RWPE2 (cell line): ENCODE results near the gene PMPCA.

Experiments
- ATAC-seq: fragments of 200-7000 bp; cut with Tn5 transposase; 3 replicates; pipeline ENCODE4 v1.9.1; 2021; ENCODE audit warnings: low read depth
- DNase-seq: peaks from one replicate; pipeline ENCODE4 v3.0.0-alpha.2; 2020; ENCODE audit warnings: low spot score
- H3K27ac ChIP-seq: fragments of 450-650 bp; 2 replicates; pipeline ENCODE4 v1.5.1; 2017; ENCODE audit warnings: mild to moderate bottlenecking; ENCODE audit not compliant: poor library complexity, severe bottlenecking
- H3K27me3 ChIP-seq: fragments of 250-450 bp; sonication (Bioruptor Pico); 2 replicates; pipeline ENCODE4 v1.5.1; 2021; ENCODE audit warnings: mild to moderate bottlenecking, moderate library complexity; ENCODE audit not compliant: insufficient read depth, poor library complexity, severe bottlenecking
- H3K36me3 ChIP-seq: fragments of 250-450 bp; sonication (Bioruptor Pico); 2 replicates; pipeline ENCODE4 v1.5.1; 2020; ENCODE audit warnings: low read depth, mild to moderate bottlenecking, moderate library complexity
- H3K4me1 ChIP-seq: fragments of 250-450 bp; sonication (Bioruptor Pico); 2 replicates; pipeline ENCODE4 v1.5.1; 2021; ENCODE audit warnings: mild to moderate bottlenecking, moderate library complexity; ENCODE audit not compliant: insufficient read depth, poor library complexity, severe bottlenecking
- H3K4me3 ChIP-seq: fragments of 250-450 bp; sonication (Bioruptor Pico); 2 replicates; pipeline ENCODE4 v1.5.1; 2021; ENCODE audit warnings: mild to moderate bottlenecking, moderate library complexity; ENCODE audit not compliant: severe bottlenecking
- H3K9me3 ChIP-seq: fragments of 250-450 bp; sonication (Bioruptor Pico); 2 replicates; pipeline ENCODE4 v1.5.1; 2021; ENCODE audit warnings: mild to moderate bottlenecking, moderate library complexity; ENCODE audit not compliant: severe bottlenecking
- TF ChIP-seq, protein P1 (sequence below): fragments of 450-650 bp; IDR thresholded peaks from one replicate; pipeline ENCODE4 v1.5.1; 2017; ENCODE audit warnings: mild to moderate bottlenecking, moderate library complexity; ENCODE audit not compliant: poor library complexity, severe bottlenecking

The PMPCA gene

GRCh38 chr9:136456258-136456657 is 45.8 kb downstream of the PMPCA start:
- H3K4me3 ChIP-seq, result no peak overlapping the region
- ATAC-seq (no peak), DNase-seq (no peak)
- no peaks in the 10 kb centered on the region for H3K9me3 ChIP-seq
- H3K27ac ChIP-seq, result no peak overlapping the region
- peaks cover 92% of the 10 kb centered on the region for H3K36me3 ChIP-seq
- TF ChIP-seq, protein P1, sequence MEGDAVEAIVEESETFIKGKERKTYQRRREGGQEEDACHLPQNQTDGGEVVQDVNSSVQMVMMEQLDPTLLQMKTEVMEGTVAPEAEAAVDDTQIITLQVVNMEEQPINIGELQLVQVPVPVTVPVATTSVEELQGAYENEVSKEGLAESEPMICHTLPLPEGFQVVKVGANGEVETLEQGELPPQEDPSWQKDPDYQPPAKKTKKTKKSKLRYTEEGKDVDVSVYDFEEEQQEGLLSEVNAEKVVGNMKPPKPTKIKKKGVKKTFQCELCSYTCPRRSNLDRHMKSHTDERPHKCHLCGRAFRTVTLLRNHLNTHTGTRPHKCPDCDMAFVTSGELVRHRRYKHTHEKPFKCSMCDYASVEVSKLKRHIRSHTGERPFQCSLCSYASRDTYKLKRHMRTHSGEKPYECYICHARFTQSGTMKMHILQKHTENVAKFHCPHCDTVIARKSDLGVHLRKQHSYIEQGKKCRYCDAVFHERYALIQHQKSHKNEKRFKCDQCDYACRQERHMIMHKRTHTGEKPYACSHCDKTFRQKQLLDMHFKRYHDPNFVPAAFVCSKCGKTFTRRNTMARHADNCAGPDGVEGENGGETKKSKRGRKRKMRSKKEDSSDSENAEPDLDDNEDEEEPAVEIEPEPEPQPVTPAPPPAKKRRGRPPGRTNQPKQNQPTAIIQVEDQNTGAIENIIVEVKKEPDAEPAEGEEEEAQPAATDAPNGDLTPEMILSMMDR, result no peak
- H3K27me3 ChIP-seq, result no peaks in the 10 kb centered on the region
- H3K4me1 ChIP-seq, result no peaks in the 10 kb centered on the region

- Histone ChIP-seq H3K4me1 (no peaks in the 10 kb centered on the region), H3K36me3 (peaks cover 93% of the 10 kb centered on the region), H3K27me3 (no peaks in the 10 kb centered on the region), H3K4me3 (no peak overlapping the region), H3K9me3 (no peaks in the 10 kb centered on the region), H3K27ac (no peak overlapping the region)
- no peak for ATAC-seq
- DNase-seq, result no peak
- TF ChIP-seq, protein P1, result no peak
Measured at GRCh38 chr9:136457326-136457725, 46.9 kb downstream of the PMPCA start.

- Histone ChIP-seq H3K27me3 (no peaks in the 10 kb centered on the region), H3K27ac (no peak overlapping the region), H3K4me3 (no peak overlapping the region), H3K36me3 (peaks cover 99% of the 10 kb centered on the region), H3K9me3 (no peaks in the 10 kb centered on the region), H3K4me1 (no peaks in the 10 kb centered on the region)
- TF ChIP-seq, protein P1, result no peak
- ATAC-seq (no peak), DNase-seq (no peak)
Measured at GRCh38 chr9:136459425-136459824, 49.0 kb downstream of the PMPCA start.

- H3K27me3 ChIP-seq, result no peaks in the 10 kb centered on the region
- no peak for ATAC-seq
- H3K9me3 ChIP-seq, result no peaks in the 10 kb centered on the region
- H3K36me3 ChIP-seq, result peaks cover 99% of the 10 kb centered on the region
- no peak overlapping the region for H3K27ac ChIP-seq
- TF ChIP-seq, protein P1, result no peak
- no peaks in the 10 kb centered on the region for H3K4me1 ChIP-seq
- H3K4me3 ChIP-seq, result no peak overlapping the region
- DNase-seq, result no peak
Measured at GRCh38 chr9:136460772-136461325, 50.4 kb downstream of the PMPCA start.

DNA sequence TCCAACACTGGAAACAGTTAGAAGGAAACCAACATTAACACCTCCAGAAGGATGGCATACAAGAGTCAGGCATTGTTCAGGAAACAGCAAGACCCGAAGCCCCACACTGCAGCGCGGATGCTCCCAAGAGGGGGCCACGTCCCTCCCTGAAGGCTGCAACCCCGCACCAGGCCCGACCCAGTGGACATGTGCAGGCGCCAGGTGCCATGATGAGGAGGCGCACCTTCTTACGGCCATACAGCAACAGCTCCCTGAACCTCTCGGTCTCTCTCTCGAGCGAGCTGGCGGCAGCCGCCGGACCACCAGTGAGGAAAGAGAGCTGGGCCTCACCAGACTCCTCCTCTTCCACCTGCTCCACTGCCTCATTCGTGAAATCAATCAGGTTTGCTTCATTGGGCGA is 52.2 kb downstream of the PMPCA start:
- Histone ChIP-seq H3K4me1 (no peaks in the 10 kb centered on the region), H3K9me3 (no peaks in the 10 kb centered on the region), H3K4me3 (no peak overlapping the region), H3K36me3 (peaks cover 99% of the 10 kb centered on the region), H3K27me3 (no peaks in the 10 kb centered on the region), H3K27ac (no peak overlapping the region)
- no peak for DNase-seq
- no peak for ATAC-seq
- TF ChIP-seq, protein P1, result no peak
